Glutamatergic neuron (in vitro differentiated cells): ENCODE measurements around the gene SEMA3F. TPM values are rescaled to one million over a fixed set of nuclear protein-coding genes. Genes with fewer than 3 reads are reported as not detected.

Experiments
- DNase-seq: peaks from one replicate; pipeline ENCODE4 v3.0.0; 2022
- H3K27ac Mint-ChIP-seq: one replicate; pipeline ENCODE4 v1.8.0; 2020; ENCODE audit warnings: mild to moderate bottlenecking, mixed read lengths, inconsistent platforms; ENCODE audit not compliant: unreplicated experiment
- H3K27me3 Mint-ChIP-seq: one replicate; pipeline ENCODE4 v1.8.0; 2020; ENCODE audit warnings: mild to moderate bottlenecking, moderate library complexity, mixed read lengths, inconsistent platforms; ENCODE audit not compliant: unreplicated experiment
- H3K36me3 Mint-ChIP-seq: one replicate; pipeline ENCODE4 v1.8.0; 2020; ENCODE audit warnings: mild to moderate bottlenecking, mixed read lengths, inconsistent platforms; ENCODE audit not compliant: unreplicated experiment
- H3K4me1 Mint-ChIP-seq: one replicate; pipeline ENCODE4 v1.8.0; 2020; ENCODE audit warnings: mild to moderate bottlenecking, low read depth, mixed read lengths, inconsistent platforms; ENCODE audit not compliant: unreplicated experiment
- H3K4me3 Mint-ChIP-seq: one replicate; pipeline ENCODE4 v1.8.0; 2020; ENCODE audit warnings: mild to moderate bottlenecking, mixed read lengths, inconsistent platforms; ENCODE audit not compliant: unreplicated experiment
- H3K9me3 Mint-ChIP-seq: one replicate; pipeline ENCODE4 v1.8.0; 2020; ENCODE audit warnings: mild to moderate bottlenecking, moderate library complexity, mixed read lengths, inconsistent platforms; ENCODE audit not compliant: unreplicated experiment
- CTCF ChIP-seq: fragments of 200-600 bp; sonication (generic); IDR thresholded peaks from one replicate; pipeline ENCODE4 v1.5.0; 2021; ENCODE audit not compliant: partially characterized antibody, unreplicated experiment
- total RNA-seq: library from RNA; stranded (reverse); fragmentation: NEBNext Ultra II Directional; extraction: Animal tissue kit (Norgen Biotek cat#: 25700); gene quantifications from one replicate; pipeline ENCODE4 v1.2.1, GENCODE V29; 2021; ENCODE audit not compliant: unreplicated experiment

SEMA3F gene
- total RNA-seq, 1 donor from 2014 or later = 41.2 TPM

GRCh38 chr3:50122661-50123391 is 32.3 kb upstream of the SEMA3F start:
- TF ChIP-seq CTCF = no peak
- Mint-ChIP-seq H3K27me3 (peaks cover 9% of the 10 kb centered on the region), H3K36me3 (no peaks in the 10 kb centered on the region), H3K27ac (no peak overlapping the region), H3K4me3 (no peak overlapping the region), H3K9me3 (peaks cover 10% of the 10 kb centered on the region), H3K4me1 (peaks cover 24% of the 10 kb centered on the region)
- DNase-seq = no peak

GRCh38 chr3:50123394-50124051 is 31.6 kb upstream of the SEMA3F start:
- H3K4me3 Mint-ChIP-seq = peak overlapping the region; percentile 36
- H3K27ac Mint-ChIP-seq = no peak overlapping the region
- peaks cover 11% of the 10 kb centered on the region for H3K9me3 Mint-ChIP-seq
- no peak for DNase-seq
- H3K4me1 Mint-ChIP-seq = peaks cover 24% of the 10 kb centered on the region
- no peak for TF ChIP-seq CTCF
- H3K36me3 Mint-ChIP-seq = no peaks in the 10 kb centered on the region
- H3K27me3 Mint-ChIP-seq = peaks cover 8% of the 10 kb centered on the region

GRCh38 chr3:50124052-50124799 is 30.9 kb upstream of the SEMA3F start:
- Mint-ChIP-seq H3K4me1 (peaks cover 24% of the 10 kb centered on the region), H3K27ac (peak overlapping the region; percentile 48), H3K36me3 (no peaks in the 10 kb centered on the region), H3K4me3 (peak overlapping the region; percentile 36), H3K9me3 (peaks cover 11% of the 10 kb centered on the region), H3K27me3 (peaks cover 8% of the 10 kb centered on the region)
- peak; percentile 50 for DNase-seq
- no peak for TF ChIP-seq CTCF

GRCh38 chr3:50124800-50125178 is 30.3 kb upstream of the SEMA3F start:
- H3K27ac Mint-ChIP-seq = no peak overlapping the region
- no peak for TF ChIP-seq CTCF
- peaks cover 11% of the 10 kb centered on the region for H3K9me3 Mint-ChIP-seq
- H3K36me3 Mint-ChIP-seq = no peaks in the 10 kb centered on the region
- H3K27me3 Mint-ChIP-seq = peaks cover 8% of the 10 kb centered on the region
- DNase-seq = peak; percentile 28
- H3K4me1 Mint-ChIP-seq = peaks cover 24% of the 10 kb centered on the region
- peak overlapping the region; percentile 25 for H3K4me3 Mint-ChIP-seq
